H1 (cell line): Measurements from ENCODE around the gene MMP1. TPM values are rescaled to one million over a fixed set of nuclear protein-coding genes. Genes with fewer than 3 reads are reported as not detected.

Experiments
- CTCF ChIA-PET: fragments of 300-600 bp; sonication (Branson Sonifier 250); formaldehyde crosslinking; loops from one replicate; lab custom pipeline; 2021; ENCODE audit not compliant: partially characterized antibody; lab: Charles Lee
- POLR2A ChIA-PET: fragments of 300-600 bp; sonication (Branson Sonifier 250); formaldehyde crosslinking; loops from one replicate; lab custom pipeline; 2021; ENCODE audit warnings: inconsistent platforms; ENCODE audit not compliant: partially characterized antibody; lab: Charles Lee
- DNase-seq, 2 experiments: peaks; one replicate each; pipeline versions ENCODE4 v3.0.0 to v3.0.0-alpha.2; 2010 to 2022; ENCODE audit warnings: low spot score in 2 of 2, low read depth in 1 of 2, mixed read lengths in 1 of 2
- FAIRE-seq: peaks from 2 replicates; lab custom pipeline; 2011; peaks lifted over from hg19 to GRCh38; lab: Jason Lieb, UNC
- H2AFZ ChIP-seq: 2 replicates; pipeline ENCODE4 v1.8.1; 2012; ENCODE audit warnings: low read length, inconsistent platforms
- H2AK5ac ChIP-seq: 2 replicates; pipeline ENCODE4 v1.6.1; 2013; ENCODE audit warnings: low read depth, low read length
- H2BK120ac ChIP-seq: replicated peaks from 2 replicates; pipeline ENCODE3; 2013; ENCODE audit warnings: low read depth, low read length, inconsistent platforms
- H2BK12ac ChIP-seq: 2 replicates; pipeline ENCODE4 v1.6.1; 2013; ENCODE audit warnings: low read depth, low read length
- H2BK15ac ChIP-seq: 2 replicates; pipeline ENCODE4 v1.6.1; 2013; ENCODE audit warnings: low read length
- H2BK20ac ChIP-seq: 2 replicates; pipeline ENCODE4 v1.6.1; 2013; ENCODE audit warnings: low read length
- H2BK5ac ChIP-seq: 2 replicates; pipeline ENCODE4 v1.6.1; 2013; ENCODE audit warnings: low read depth, low read length
- H3K14ac ChIP-seq: 2 replicates; pipeline ENCODE4 v1.6.1; 2013; ENCODE audit warnings: inconsistent platforms; ENCODE audit not compliant: insufficient read length
- H3K18ac ChIP-seq: 2 replicates; pipeline ENCODE4 v1.6.1; 2013; ENCODE audit warnings: low read length; ENCODE audit errors: extremely low read depth
- H3K23ac ChIP-seq: 2 replicates; pipeline ENCODE4 v1.6.1; 2013; ENCODE audit warnings: inconsistent platforms; ENCODE audit not compliant: insufficient read length
- H3K23me2 ChIP-seq: 2 replicates; pipeline ENCODE4 v1.6.1; 2013; ENCODE audit warnings: low read depth, low read length
- H3K27ac ChIP-seq: 2 replicates; pipeline ENCODE4 v1.6.1; 2011; ENCODE audit warnings: low read depth, low read length, inconsistent platforms
- H3K27me3 ChIP-seq, 4 experiments: replicated peaks in 1 of 4; 1 replicate in 1 of 4; 2 replicates in 3 of 4; pipeline versions ENCODE4 v1.6.1 to v1.8.1; 2011 to 2013; ENCODE audit warnings: low read length in 3 of 4, mild to moderate bottlenecking in 3 of 4, inconsistent platforms in 2 of 4, mixed read lengths in 2 of 4, moderate library complexity in 1 of 4; ENCODE audit not compliant: control insufficient read depth in 3 of 4, insufficient read depth in 3 of 4; ENCODE audit errors: extremely low read depth in 1 of 4
- H3K36me3 ChIP-seq, 4 experiments: 2 replicates each; pipeline versions ENCODE4 v1.6.1 to v1.8.1; 2011 to 2013; ENCODE audit warnings: mild to moderate bottlenecking in 4 of 4, low read length in 3 of 4, moderate library complexity in 2 of 4, control low read depth in 1 of 4, inconsistent platforms in 1 of 4; ENCODE audit not compliant: insufficient read depth in 4 of 4, control insufficient read depth in 2 of 4
- H3K4ac ChIP-seq: replicated peaks from 2 replicates; pipeline ENCODE3; 2013; ENCODE audit warnings: low read length, low read depth, mixed read lengths, inconsistent platforms; ENCODE audit not compliant: insufficient read length
- H3K4me1 ChIP-seq, 4 experiments: replicated peaks in 1 of 4; 1 replicate in 1 of 4; 2 replicates in 3 of 4; pipeline versions ENCODE4 v1.6.1 to v1.8.1; 2011 to 2013; ENCODE audit warnings: low read length in 3 of 4, inconsistent platforms in 2 of 4, mixed read lengths in 1 of 4; ENCODE audit not compliant: insufficient read depth in 4 of 4, control insufficient read depth in 3 of 4
- H3K4me2 ChIP-seq, 2 experiments: 2 replicates each; pipeline versions ENCODE4 v1.6.1 to v1.8.1; 2011 to 2013; ENCODE audit warnings: low read depth in 2 of 2, low read length in 2 of 2, control low read depth in 1 of 2, inconsistent platforms in 1 of 2, mild to moderate bottlenecking in 1 of 2; ENCODE audit not compliant: insufficient read depth in 1 of 2
- H3K4me3 ChIP-seq, 4 experiments: fragments of 200-600, 300-600 bp in 1 of 4; sonication (generic), shearing (Covaris generic), sonication (Bioruptor Twin) in 1 of 4; 2 replicates each; pipeline versions ENCODE4 v1.5.1 to v1.8.1; 2011 to 2016; ENCODE audit warnings: low read length in 4 of 4, low read depth in 3 of 4, control low read depth in 2 of 4, inconsistent platforms in 2 of 4, mild to moderate bottlenecking in 2 of 4, mixed read lengths in 1 of 4, moderate library complexity in 1 of 4; ENCODE audit not compliant: insufficient read depth in 2 of 4; ENCODE audit errors: extremely low read depth in 1 of 4
- H3K56ac ChIP-seq: replicated peaks from 2 replicates; pipeline ENCODE3; 2013; ENCODE audit warnings: low read depth, mild to moderate bottlenecking, mixed read lengths, low read length, inconsistent platforms; ENCODE audit not compliant: insufficient read length
- H3K79me1 ChIP-seq: 2 replicates; pipeline ENCODE4 v1.6.1; 2013; ENCODE audit warnings: low read depth, low read length, control low read depth
- H3K79me2 ChIP-seq, 2 experiments: 2 replicates each; pipeline versions ENCODE4 v1.6.1 to v1.8.1; 2012 to 2013; ENCODE audit warnings: low read length in 2 of 2, mild to moderate bottlenecking in 2 of 2, inconsistent platforms in 1 of 2; ENCODE audit not compliant: insufficient read depth in 2 of 2, control insufficient read depth in 1 of 2
- H3K9ac ChIP-seq, 4 experiments: replicated peaks in 1 of 4; 1 replicate in 1 of 4; 2 replicates in 3 of 4; pipeline versions ENCODE4 v1.6.1 to v1.8.1; 2011 to 2013; ENCODE audit warnings: low read depth in 3 of 4, low read length in 3 of 4, control low read depth in 2 of 4, mild to moderate bottlenecking in 2 of 4, moderate library complexity in 2 of 4, inconsistent platforms in 1 of 4; ENCODE audit errors: extremely low read depth in 1 of 4
- H3K9me3 ChIP-seq, 2 experiments: 2 replicates each; pipeline versions ENCODE4 v1.6.1 to v1.8.1; 2012 to 2013; ENCODE audit warnings: mild to moderate bottlenecking in 2 of 2, moderate library complexity in 2 of 2, control low read depth in 1 of 2, inconsistent platforms in 1 of 2, low read depth in 1 of 2, low read length in 1 of 2, mixed read lengths in 1 of 2; ENCODE audit not compliant: insufficient read depth in 2 of 2
- H4K20me1 ChIP-seq, 2 experiments: replicated peaks in 1 of 2; 2 replicates each; pipeline versions ENCODE3 to v1.8.1; 2011 to 2013; ENCODE audit warnings: inconsistent platforms in 2 of 2, low read length in 2 of 2, mild to moderate bottlenecking in 1 of 2; ENCODE audit not compliant: insufficient read depth in 2 of 2, control insufficient read depth in 1 of 2
- H4K5ac ChIP-seq: 2 replicates; pipeline ENCODE4 v1.6.1; 2013; ENCODE audit warnings: low read length, low read depth, mixed read lengths, inconsistent platforms; ENCODE audit not compliant: insufficient read length
- H4K8ac ChIP-seq: 2 replicates; pipeline ENCODE4 v1.8.0; 2013; ENCODE audit warnings: mild to moderate bottlenecking, moderate library complexity, low read length, inconsistent platforms; ENCODE audit not compliant: insufficient read depth; ENCODE audit errors: extremely low read depth
- H4K91ac ChIP-seq: replicated peaks from 2 replicates; pipeline ENCODE3; 2013; ENCODE audit warnings: low read length, mixed read lengths, inconsistent platforms; ENCODE audit not compliant: insufficient read length
- CTBP2 ChIP-seq: IDR thresholded peaks from 2 replicates; pipeline ENCODE4 v1.7.0; 2011; ENCODE audit warnings: borderline replicate concordance, mild to moderate bottlenecking, moderate library complexity, mixed read lengths, low read length; ENCODE audit not compliant: insufficient read depth, insufficient read length
- TAF1 ChIP-seq: IDR thresholded peaks from 2 replicates; pipeline ENCODE4 v1.6.1; 2011; ENCODE audit warnings: mild to moderate bottlenecking, low read depth, low read length
- WGBS, 2 experiments: shearing (Covaris generic) in 1 of 2; methylation state at CpG; one replicate each; pipeline versions ENCODE4 v1.1.6 to v1.1.7; 2013 to 2015; ENCODE audit warnings: low lambda C conversion rate in 2 of 2, mixed read lengths in 2 of 2, inconsistent platforms in 1 of 2, low coverage in 1 of 2, missing lambda C conversion rate in 1 of 2; ENCODE audit not compliant: insufficient replicate concordance in 2 of 2, insufficient coverage in 1 of 2, insufficient read length in 1 of 2; ENCODE audit errors: extremely low coverage in 1 of 2, missing lambda C conversion rate in 1 of 2; 5-methylcytosine and 5-hydroxymethylcytosine counted together
- polyA plus RNA-seq, 7 experiments: library from polyadenylated mRNA; depleted of rRNA in 3 of 7; stranded (reverse) in 5 of 7; unstranded in 2 of 7; fragments of >200 nt in 5 of 7; fragments of 200-250 nt in 2 of 7; gene quantifications; 1 replicate in 5 of 7; 2 replicates in 1 of 7; 4 replicates in 1 of 7; pipeline versions ENCODE4 v1.2.1 to v1.2.3, GENCODE V29; 2011 to 2013; ENCODE audit warnings: missing spikeins in 2 of 7, mixed read lengths in 2 of 7
- total RNA-seq: library from RNA; stranded (reverse); fragmentation: NEBNext Ultra II Directional; extraction: Animal tissue kit (Norgen Biotek cat#: 25700); gene quantifications from 2 replicates; pipeline ENCODE4 v1.2.1, GENCODE V29; 2021

Gene MMP1
- total and polyA plus RNA-seq, 2 of the 8 experiments (the other 6 are each of a cell fraction or from before 2014, with no cell fraction given): not detected

- WGBS, 2 experiments: 88% methylated on average over 2 of the region's 2 CpGs; no CpG with 5 or more reads in 1 of the 2 experiments
- CTCF ChIA-PET: interaction anchor here (0.5 to 2.6 kb wide), 24 partner anchors 8 to 549 kb away, joined by 3 to 30 read pairs (median 5); partner anchors contain the start of gene MMP1
Observed at GRCh38 chr11:102809971-102810370, 12.0 kb upstream of the MMP1 start.

More at GRCh38 chr11:102809971-102810370, 12.0 kb upstream of the MMP1 start:
- no peak overlapping the region for H3K23ac ChIP-seq
- H3K4me1 ChIP-seq: no peaks in the 10 kb centered on the region
- no peaks in the 10 kb centered on the region for H3K79me1 ChIP-seq
- no peaks in the 10 kb centered on the region for H3K36me3 ChIP-seq
- no peak overlapping the region for H3K56ac ChIP-seq
- H3K4me3 ChIP-seq: no peak overlapping the region
- no peak overlapping the region for H2BK20ac ChIP-seq
- H3K27me3 ChIP-seq: no peaks in the 10 kb centered on the region
- H4K20me1 ChIP-seq: no peaks in the 10 kb centered on the region
- no peak overlapping the region for H2BK15ac ChIP-seq
- no peak overlapping the region for H3K18ac ChIP-seq
- no peak overlapping the region for H3K14ac ChIP-seq
- H3K4ac ChIP-seq: no peak overlapping the region
- peaks cover 2% of the 10 kb centered on the region; the same call in 1 of the 2 replicates for H3K23me2 ChIP-seq
- no peak overlapping the region for H2BK12ac ChIP-seq
- no peak overlapping the region for H2AK5ac ChIP-seq
- no peak overlapping the region for H3K4me2 ChIP-seq
- no peak overlapping the region for H4K8ac ChIP-seq
- H3K79me2 ChIP-seq: no peaks in the 10 kb centered on the region
- H3K9me3 ChIP-seq: no peaks in the 10 kb centered on the region
- H3K27ac ChIP-seq: no peak overlapping the region
- H4K5ac ChIP-seq: no peak overlapping the region
- no peak overlapping the region for H4K91ac ChIP-seq
- POLR2A ChIA-PET: no interaction called here
- no peak for FAIRE-seq
- H2BK120ac ChIP-seq: no peak overlapping the region
- H2AFZ ChIP-seq: no peak overlapping the region
- no peak for TF ChIP-seq CTBP2
- no peak for TF ChIP-seq TAF1
- no peak overlapping the region for H3K9ac ChIP-seq
- no peak overlapping the region for H2BK5ac ChIP-seq
- no peak for DNase-seq
